GM18951 (cell line): ENCODE measurements around the gene ZNF330.
"Not testable (repeated sequence)": the region's sequence is repeated elsewhere in the genome, so short reads cannot be mapped to it uniquely, and the experiment has no call there.

Source experiments
- POLR2A ChIP-seq: IDR thresholded peaks from 4 replicates; pipeline ENCODE4 v1.6.1; 2011; ENCODE audit warnings: mild to moderate bottlenecking; ENCODE audit not compliant: insufficient read length, insufficient read depth; ENCODE audit errors: extremely low read depth
- in situ Hi-C: fragments of 300-500 bp; cut with MboI; formaldehyde crosslinking; loops from one replicate; pipeline ENCODE4 v1.12.0; 2022; ENCODE audit warnings: low sequenced_read_pairs, mixed read lengths, inconsistent platforms; ENCODE audit not compliant: unreplicated experiment

The ZNF330 gene

GRCh38 chr4:141210168-141210567 is 10.5 kb upstream of the ZNF330 start:
- TF ChIP-seq POLR2A: no peak
- in situ Hi-C loops: no loop called here

GRCh38 chr4:141213550-141213991 is 7.1 kb upstream of the ZNF330 start:
- in situ Hi-C loops: no loop called here
- no peak for TF ChIP-seq POLR2A

- in situ Hi-C loops: no loop called here
- TF ChIP-seq POLR2A: no peak
Observed at GRCh38 chr4:141215030-141215429, 5.7 kb upstream of the ZNF330 start.

GRCh38 chr4:141216002-141216761 is 4.5 kb upstream of the ZNF330 start:
- no peak for TF ChIP-seq POLR2A

GRCh38 chr4:141220271-141220670 is 424 bp upstream of the ZNF330 start:
- no peak for TF ChIP-seq POLR2A
- in situ Hi-C loops: no loop called here

More at GRCh38 chr4:141216002-141216761, 4.5 kb upstream of the ZNF330 start:
- in situ Hi-C loops: no loop called here

GRCh38 chr4:141223418-141223817 is 2.7 kb downstream of the ZNF330 start:
- no peak for TF ChIP-seq POLR2A
- in situ Hi-C loops: no loop called here

- in situ Hi-C loops: not testable (repeated sequence)
Observed at GRCh38 chr4:141227280-141227679, 6.6 kb downstream of the ZNF330 start.

GRCh38 chr4:141229408-141230101 is 8.9 kb downstream of the ZNF330 start:
- in situ Hi-C loops: no loop called here
- TF ChIP-seq POLR2A: no peak

GRCh38 chr4:141233673-141234072 is 13.0 kb downstream of the ZNF330 start:
- no peak for TF ChIP-seq POLR2A

GRCh38 chr4:141238186-141238585 is 17.5 kb downstream of the ZNF330 start:
- no peak for TF ChIP-seq POLR2A
- in situ Hi-C loops: no loop called here

More at GRCh38 chr4:141233673-141234072, 13.0 kb downstream of the ZNF330 start:
- in situ Hi-C loops: no loop called here

- TF ChIP-seq POLR2A: no peak
- in situ Hi-C loops: no loop called here
Observed at GRCh38 chr4:141240259-141240658, 19.6 kb downstream of the ZNF330 start.

- in situ Hi-C loops: no loop called here
- TF ChIP-seq POLR2A: no peak
Observed at GRCh38 chr4:141240671-141241070, 20.0 kb downstream of the ZNF330 start.

GRCh38 chr4:141241986-141242385 is 21.3 kb downstream of the ZNF330 start:
- in situ Hi-C loops: no loop called here
- TF ChIP-seq POLR2A: no peak

GRCh38 chr4:141244419-141244818 is 23.7 kb downstream of the ZNF330 start:
- in situ Hi-C loops: no loop called here
- no peak for TF ChIP-seq POLR2A
